ENCODE results near the gene CTNNA1.

CTNNA1 gene

GRCh38 chr5:138952962-138953361 lies 199.7 kb downstream of the CTNNA1 start:
- no peak for DNase-seq

- no peak for DNase-seq
Observed at GRCh38 chr5:138953387-138954256, 200.4 kb downstream of the CTNNA1 start.

- DNase-seq, result no peak
Observed at GRCh38 chr5:138954257-138955012, 201.2 kb downstream of the CTNNA1 start.

GRCh38 chr5:138955013-138955660 lies 201.9 kb downstream of the CTNNA1 start:
- no peak for DNase-seq

GRCh38 chr5:138955671-138956295 lies 202.6 kb downstream of the CTNNA1 start:
- no peak for DNase-seq

- no peak for DNase-seq
Observed at GRCh38 chr5:138956801-138957200, 203.6 kb downstream of the CTNNA1 start.

- DNase-seq, result no peak
Observed at GRCh38 chr5:138960145-138960692, 207.0 kb downstream of the CTNNA1 start.

GRCh38 chr5:138961221-138961620 lies 208.0 kb downstream of the CTNNA1 start:
- no peak for DNase-seq

- no peak for DNase-seq
Observed at GRCh38 chr5:138961729-138962128, 208.5 kb downstream of the CTNNA1 start.

GRCh38 chr5:138962614-138963370 lies 209.6 kb downstream of the CTNNA1 start:
- DNase-seq, result no peak

GRCh38 chr5:138963763-138964371 lies 210.6 kb downstream of the CTNNA1 start:
- no peak for DNase-seq

GRCh38 chr5:138964647-138965201 lies 211.5 kb downstream of the CTNNA1 start:
- no peak for DNase-seq

GRCh38 chr5:138965626-138966025 lies 212.4 kb downstream of the CTNNA1 start:
- DNase-seq, result no peak

- no peak for DNase-seq
Observed at GRCh38 chr5:138966236-138966985, 213.2 kb downstream of the CTNNA1 start.

- no peak for DNase-seq
Observed at GRCh38 chr5:138967791-138968448, 214.7 kb downstream of the CTNNA1 start.

- DNase-seq, result no peak
Observed at GRCh38 chr5:138968601-138969000, 215.4 kb downstream of the CTNNA1 start.

- DNase-seq, result no peak
Observed at GRCh38 chr5:138969323-138970002, 216.2 kb downstream of the CTNNA1 start.

GRCh38 chr5:138972230-138972629 lies 219.0 kb downstream of the CTNNA1 start:
- no peak for DNase-seq

GRCh38 chr5:138972836-138973235 lies 219.6 kb downstream of the CTNNA1 start:
- no peak for DNase-seq

All from AML-193 (cell line).